Retinal pigment epithelial cell (primary cell): ENCODE data around the gene CLIC4.
"Not testable (repeated sequence)": the region's sequence is repeated elsewhere in the genome, so short reads cannot be mapped to it uniquely, and the experiment has no call there.

Source experiments
- DNase-seq: peaks from one replicate; pipeline ENCODE4 v3.0.0-alpha.2; 2010; ENCODE audit warnings: low read depth
- H3K4me3 ChIP-seq: 2 replicates; pipeline ENCODE4 v1.5.1; 2011; ENCODE audit warnings: mild to moderate bottlenecking, low read length, control low read depth, moderate library complexity
- TF ChIP-seq, protein P1 (sequence below): conservative IDR thresholded peaks from 2 replicates; pipeline ENCODE4 v1.5.1; 2011; ENCODE audit warnings: low read depth, low read length, control low read depth, inconsistent platforms

CLIC4 gene

DNA sequence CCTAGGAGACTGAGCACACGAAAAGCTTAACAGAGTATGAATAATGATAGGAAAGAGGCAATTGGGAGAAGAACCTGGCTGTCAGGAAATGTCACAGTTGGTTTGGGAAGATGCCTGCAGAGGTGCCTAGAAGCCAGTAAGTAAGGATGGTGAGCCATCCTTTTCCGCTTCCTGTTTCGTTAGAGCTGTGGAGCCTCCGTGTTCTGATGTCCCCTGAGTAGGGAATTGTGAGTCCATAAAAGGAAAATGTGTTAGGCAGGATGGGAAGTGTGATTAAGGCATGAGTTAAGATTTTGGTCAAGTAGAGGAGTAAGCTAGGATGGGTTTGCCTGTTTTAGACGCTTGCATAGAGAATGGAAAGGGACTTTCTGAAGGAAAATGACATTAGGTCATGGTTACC, 9.0 kb downstream of the CLIC4 start:
- DNase-seq = no peak
- TF ChIP-seq, protein P1, sequence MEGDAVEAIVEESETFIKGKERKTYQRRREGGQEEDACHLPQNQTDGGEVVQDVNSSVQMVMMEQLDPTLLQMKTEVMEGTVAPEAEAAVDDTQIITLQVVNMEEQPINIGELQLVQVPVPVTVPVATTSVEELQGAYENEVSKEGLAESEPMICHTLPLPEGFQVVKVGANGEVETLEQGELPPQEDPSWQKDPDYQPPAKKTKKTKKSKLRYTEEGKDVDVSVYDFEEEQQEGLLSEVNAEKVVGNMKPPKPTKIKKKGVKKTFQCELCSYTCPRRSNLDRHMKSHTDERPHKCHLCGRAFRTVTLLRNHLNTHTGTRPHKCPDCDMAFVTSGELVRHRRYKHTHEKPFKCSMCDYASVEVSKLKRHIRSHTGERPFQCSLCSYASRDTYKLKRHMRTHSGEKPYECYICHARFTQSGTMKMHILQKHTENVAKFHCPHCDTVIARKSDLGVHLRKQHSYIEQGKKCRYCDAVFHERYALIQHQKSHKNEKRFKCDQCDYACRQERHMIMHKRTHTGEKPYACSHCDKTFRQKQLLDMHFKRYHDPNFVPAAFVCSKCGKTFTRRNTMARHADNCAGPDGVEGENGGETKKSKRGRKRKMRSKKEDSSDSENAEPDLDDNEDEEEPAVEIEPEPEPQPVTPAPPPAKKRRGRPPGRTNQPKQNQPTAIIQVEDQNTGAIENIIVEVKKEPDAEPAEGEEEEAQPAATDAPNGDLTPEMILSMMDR = no peak

DNA sequence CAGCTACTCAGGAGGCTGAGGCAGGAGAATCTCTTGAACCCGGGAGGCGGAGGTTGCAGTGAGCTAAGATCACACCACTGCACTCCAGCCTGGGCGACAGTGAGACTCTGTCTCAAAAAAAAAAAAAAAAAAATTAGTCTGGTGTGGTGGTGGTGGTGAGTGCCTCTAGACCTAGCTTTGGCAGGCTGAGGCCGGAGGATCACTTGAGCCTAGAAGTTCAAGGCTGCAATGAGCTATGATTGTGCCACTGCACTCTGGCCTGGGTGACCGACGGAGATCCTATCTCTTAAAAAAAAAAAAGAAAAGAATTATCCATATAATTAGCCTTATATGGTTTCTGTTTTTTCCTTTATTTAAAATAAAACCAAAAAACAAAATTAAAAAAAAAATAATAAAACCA, 10.1 kb downstream of the CLIC4 start:
- H3K4me3 ChIP-seq, DNase-seq: not testable (repeated sequence)

More for the DNA sequence above, 9.0 kb downstream of the CLIC4 start:
- H3K4me3 ChIP-seq = no peak overlapping the region

DNA sequence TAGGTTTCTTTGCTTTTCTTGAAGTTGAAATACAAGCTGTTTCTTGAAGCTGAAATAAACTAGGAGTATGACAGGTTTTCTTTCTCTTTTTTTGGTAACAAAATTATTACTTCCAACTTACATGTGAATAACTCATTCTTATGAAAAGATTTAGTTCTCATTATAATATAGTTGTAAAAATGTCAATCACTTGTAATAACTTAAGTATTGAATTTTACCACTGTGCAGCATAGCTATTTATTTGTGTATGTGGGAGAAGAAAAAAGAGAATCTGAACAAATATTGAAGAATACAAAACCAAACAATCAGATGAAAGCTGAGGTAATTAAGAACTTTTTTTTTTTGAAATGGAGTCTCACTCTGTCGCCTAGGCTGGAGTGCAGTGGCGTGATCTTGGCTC, 11.1 kb downstream of the CLIC4 start:
- no peak for DNase-seq
- no peak overlapping the region for H3K4me3 ChIP-seq
- TF ChIP-seq, protein P1 = no peak

DNA sequence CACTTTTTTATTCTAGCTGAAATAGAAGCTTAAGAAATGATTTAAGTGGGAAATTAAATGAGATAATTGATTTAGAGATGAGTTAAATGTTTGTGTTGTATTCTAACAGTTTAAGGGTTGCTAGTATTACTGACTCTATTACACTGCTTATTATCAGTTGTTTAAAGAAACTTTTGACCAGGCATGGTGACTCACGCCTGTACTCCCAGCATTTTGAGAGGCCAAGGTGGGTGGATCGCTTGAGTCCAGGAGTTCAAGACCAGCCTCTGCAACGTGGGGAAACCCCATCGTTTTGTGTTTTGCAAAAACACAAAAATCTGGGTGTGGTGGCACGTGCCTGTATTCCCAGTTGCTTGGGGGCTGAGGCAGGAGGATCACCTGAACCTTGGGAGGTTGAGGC, 14.2 kb downstream of the CLIC4 start:
- no peak for DNase-seq
- TF ChIP-seq, protein P1 = no peak
- no peak overlapping the region for H3K4me3 ChIP-seq

DNA sequence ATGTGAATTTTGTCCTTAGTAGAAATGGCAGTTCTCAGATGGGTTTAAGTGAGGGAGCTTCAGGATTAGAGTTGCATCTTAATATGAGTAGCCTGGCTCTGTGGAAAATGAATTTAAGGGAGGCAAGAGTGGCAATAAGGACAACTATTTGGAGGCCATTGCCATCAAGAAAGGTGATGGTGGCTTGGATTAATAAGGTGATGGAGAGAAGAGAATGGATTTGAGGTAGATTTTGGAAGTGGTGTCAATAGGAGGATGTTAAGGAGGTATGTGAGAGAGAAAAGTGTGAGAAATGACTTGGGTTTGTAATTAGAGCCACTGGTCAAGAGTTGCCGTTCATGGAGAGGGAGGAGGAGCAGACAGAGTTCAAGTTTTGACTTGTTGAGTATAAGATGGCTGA, 16.3 kb downstream of the CLIC4 start:
- TF ChIP-seq, protein P1 = no peak
- H3K4me3 ChIP-seq = no peak overlapping the region
- no peak for DNase-seq

DNA sequence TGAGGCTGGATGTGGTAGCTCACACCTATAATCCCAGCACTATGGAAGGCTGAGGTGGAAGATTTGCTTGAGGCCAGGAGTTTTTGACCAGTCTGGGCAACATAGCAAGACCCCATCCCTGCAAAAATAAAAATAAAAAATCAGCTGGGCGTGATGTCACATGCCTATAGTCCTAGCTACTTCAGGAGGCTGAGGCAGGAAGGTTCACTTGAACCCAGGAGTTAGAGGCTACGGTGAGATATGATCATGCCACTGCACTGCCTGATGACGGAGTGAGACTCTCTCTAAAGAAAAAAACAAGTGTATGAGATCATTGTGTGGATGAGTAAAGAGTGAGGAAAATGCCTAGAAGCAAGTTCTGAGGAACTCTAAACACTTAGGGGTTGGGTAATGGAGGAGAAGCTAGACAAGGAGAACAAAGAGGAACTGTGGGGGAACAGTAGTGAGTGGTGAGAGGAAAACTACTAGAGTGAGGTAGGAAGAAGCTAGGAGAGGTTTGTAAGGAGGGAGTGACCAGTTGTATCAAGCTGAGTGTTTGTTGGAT, 17.0 kb downstream of the CLIC4 start:
- no peak for DNase-seq
- TF ChIP-seq, protein P1 = no peak
- no peak overlapping the region for H3K4me3 ChIP-seq

DNA sequence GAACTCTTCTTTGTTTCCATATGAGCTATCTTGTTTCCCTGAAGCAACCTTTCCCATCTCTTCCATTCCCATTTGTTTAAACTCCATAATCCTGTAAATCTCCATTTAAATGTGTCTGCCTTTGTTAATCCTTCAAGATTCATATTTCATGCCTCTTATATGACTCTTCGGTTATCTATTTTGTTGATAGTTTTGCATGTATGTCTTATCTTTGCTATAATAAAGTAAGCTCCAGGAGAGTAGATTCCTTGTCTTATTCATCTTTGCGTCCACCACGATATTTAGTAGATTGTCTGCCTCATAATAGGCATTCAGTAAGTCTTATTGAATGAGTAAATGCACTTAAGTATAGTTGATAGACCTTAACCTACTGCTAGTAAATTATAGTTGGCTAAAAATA, 18.4 kb downstream of the CLIC4 start:
- no peak overlapping the region for H3K4me3 ChIP-seq
- no peak for DNase-seq
- TF ChIP-seq, protein P1 = no peak

DNA sequence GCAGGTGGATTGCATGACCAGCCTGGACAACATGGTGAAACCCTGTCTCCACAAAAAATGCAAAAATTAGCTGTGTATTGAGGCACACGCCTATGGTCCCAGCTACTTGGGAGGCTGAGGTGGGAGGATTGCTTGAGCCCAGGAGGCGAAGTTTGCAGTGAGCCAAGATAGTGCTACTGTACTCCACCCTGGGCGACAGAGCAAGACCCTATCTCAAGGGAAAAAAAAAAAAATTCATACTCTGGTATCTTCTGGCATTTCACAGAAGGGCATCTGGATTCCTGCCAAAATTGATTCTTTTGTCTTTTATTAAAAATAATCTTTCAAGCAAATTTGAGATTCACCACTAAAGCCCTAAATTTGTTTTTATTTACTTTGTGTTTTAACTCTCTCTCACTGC, 19.2 kb downstream of the CLIC4 start:
- no peak for DNase-seq
- TF ChIP-seq, protein P1 = no peak
- no peak overlapping the region for H3K4me3 ChIP-seq
